ENCODE results near the gene FCHSD2. TPM values are rescaled to one million over a fixed set of nuclear protein-coding genes. Genes with fewer than 3 reads are reported as not detected.
A peak's percentile ranks its signal among the peaks of the same experiment; 100 is the strongest.

Gene FCHSD2
- polyA plus RNA-seq, 3 donors: 14.5 to 43.5 (median 16.6) TPM

- Histone ChIP-seq H4K20me1 (ENCODE audit: insufficient read depth, low read length) (no peaks in the 10 kb centered on the region), H3K36me3 (replicated peaks in 1 of 2; ENCODE audit: control insufficient read depth in 1 of 2, insufficient read depth in 2 of 2, low read length in 2 of 2) (peaks cover 7 to 33% of the 10 kb centered on the region in 2 donors), H3K9ac (ENCODE audit: insufficient read depth, low read length, poor library complexity, severe bottlenecking) (no peak overlapping the region), H3K27me3 (ENCODE audit: control insufficient read depth in 2 of 2, insufficient read depth in 2 of 2, low read length in 2 of 2) (no peaks in the 10 kb centered on the region), H3K4me1 (ENCODE audit: control insufficient read depth in 1 of 2, insufficient read depth in 2 of 2, low read length in 2 of 2) (peaks cover 9 to 25% of the 10 kb centered on the region in 2 donors), H3K79me2 (ENCODE audit: insufficient read depth, low read length) (peaks cover 90% of the 10 kb centered on the region), H3K27ac (ENCODE audit: low read depth in 1 of 2, low read length in 2 of 2) (no peak overlapping the region), H3K4me2 (replicated peaks; ENCODE audit: extremely low read depth, low read length, poor library complexity, severe bottlenecking) (no peak overlapping the region), H2AFZ (ENCODE audit: insufficient read depth, low read depth, low read length, poor library complexity, severe bottlenecking) (no peak overlapping the region), H3K9me3 (replicated peaks in 1 of 2; ENCODE audit: control insufficient read depth in 1 of 2, insufficient read depth in 1 of 2, low read length in 2 of 2) (no peaks in the 10 kb centered on the region), H3K4me3 (replicated peaks in 1 of 3; ENCODE audit: low read depth in 2 of 3, low read length in 3 of 3) (no peak overlapping the region)
- intact Hi-C loops (cut with micrococcal nuclease): no loop called here
- Mint-ChIP-seq H3K9me3 (peaks cover 0 to 6% (median 4%) of the 10 kb centered on the region in 7 donors), H3K36me3 (peaks cover 29 to 31% of the 10 kb centered on the region in 2 donors), H3K4me1 (peaks cover 34% of the 10 kb centered on the region), H3K27ac (peak overlapping the region in 2 of 7 donors; percentile 37 to 46), H3K27me3 (ENCODE audit: low read depth in 3 of 3) (no peaks in the 10 kb centered on the region), H3K4me3 (no peak overlapping the region)
- WGBS (ENCODE audit: insufficient coverage): no CpG with 5 or more reads among the region's 1 CpG
- DNase-seq: no peak
- TF ChIP-seq, protein P1, sequence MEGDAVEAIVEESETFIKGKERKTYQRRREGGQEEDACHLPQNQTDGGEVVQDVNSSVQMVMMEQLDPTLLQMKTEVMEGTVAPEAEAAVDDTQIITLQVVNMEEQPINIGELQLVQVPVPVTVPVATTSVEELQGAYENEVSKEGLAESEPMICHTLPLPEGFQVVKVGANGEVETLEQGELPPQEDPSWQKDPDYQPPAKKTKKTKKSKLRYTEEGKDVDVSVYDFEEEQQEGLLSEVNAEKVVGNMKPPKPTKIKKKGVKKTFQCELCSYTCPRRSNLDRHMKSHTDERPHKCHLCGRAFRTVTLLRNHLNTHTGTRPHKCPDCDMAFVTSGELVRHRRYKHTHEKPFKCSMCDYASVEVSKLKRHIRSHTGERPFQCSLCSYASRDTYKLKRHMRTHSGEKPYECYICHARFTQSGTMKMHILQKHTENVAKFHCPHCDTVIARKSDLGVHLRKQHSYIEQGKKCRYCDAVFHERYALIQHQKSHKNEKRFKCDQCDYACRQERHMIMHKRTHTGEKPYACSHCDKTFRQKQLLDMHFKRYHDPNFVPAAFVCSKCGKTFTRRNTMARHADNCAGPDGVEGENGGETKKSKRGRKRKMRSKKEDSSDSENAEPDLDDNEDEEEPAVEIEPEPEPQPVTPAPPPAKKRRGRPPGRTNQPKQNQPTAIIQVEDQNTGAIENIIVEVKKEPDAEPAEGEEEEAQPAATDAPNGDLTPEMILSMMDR (IDR thresholded peaks at IDR 0.05): no peak
These were observed 67.8 kb downstream of the FCHSD2 start for GRCh38 chr11:73074319-73074718.

DNA sequence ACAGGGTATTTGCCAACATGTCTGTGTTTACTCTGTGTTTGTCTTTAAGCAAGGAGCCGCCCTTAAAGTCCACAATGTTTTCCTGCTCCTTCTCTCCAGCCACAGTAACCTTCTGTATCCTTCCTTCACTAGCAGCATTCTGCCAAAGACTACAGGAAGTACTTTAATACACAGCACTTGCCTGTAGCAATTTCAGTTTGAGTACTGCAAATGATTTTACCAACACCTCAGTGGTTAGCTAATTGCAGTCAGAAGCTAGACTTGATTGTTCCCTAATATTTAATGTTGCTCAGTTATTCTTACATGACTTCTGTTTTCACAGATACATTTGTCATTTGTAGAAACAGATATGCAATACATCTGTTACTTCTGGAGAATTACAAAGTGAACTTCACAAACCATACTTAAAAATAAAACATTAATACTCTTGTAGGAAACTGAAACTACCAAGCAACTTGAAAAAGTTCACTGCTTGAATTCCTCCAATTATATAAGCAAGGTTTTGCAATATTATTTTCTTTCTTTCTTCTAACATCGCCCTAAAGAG is 69.1 kb downstream of the FCHSD2 start:
- peaks cover 90% of the 10 kb centered on the region for H3K79me2 ChIP-seq (ENCODE audit: insufficient read depth, low read length)
- TF ChIP-seq, protein P1 (IDR thresholded peaks at IDR 0.05): no peak
- peaks cover 35% of the 10 kb centered on the region for H3K4me1 Mint-ChIP-seq
- H3K27ac Mint-ChIP-seq: peak overlapping the region; percentile 59 to 90 (median 81)
- H3K9me3 ChIP-seq (replicated peaks in 1 of 2; ENCODE audit: control insufficient read depth in 1 of 2, insufficient read depth in 1 of 2, low read length in 2 of 2): no peaks in the 10 kb centered on the region
- peak overlapping the region; percentile 23 for H3K9ac ChIP-seq (ENCODE audit: insufficient read depth, low read length, poor library complexity, severe bottlenecking)
- peaks cover 0 to 6% (median 4%) of the 10 kb centered on the region in 7 donors for H3K9me3 Mint-ChIP-seq
- peak; percentile 29 to 48 (median 29) for DNase-seq
- no peak overlapping the region for H2AFZ ChIP-seq (ENCODE audit: insufficient read depth, low read depth, low read length, poor library complexity, severe bottlenecking)
- H3K36me3 Mint-ChIP-seq: peaks cover 16 to 20% of the 10 kb centered on the region in 2 donors
- no peaks in the 10 kb centered on the region for H4K20me1 ChIP-seq (ENCODE audit: insufficient read depth, low read length)
- peak overlapping the region; percentile 20 to 77 for H3K4me3 Mint-ChIP-seq
- H3K27me3 ChIP-seq (ENCODE audit: control insufficient read depth in 2 of 2, insufficient read depth in 2 of 2, low read length in 2 of 2): no peaks in the 10 kb centered on the region
- peaks cover 4 to 20% of the 10 kb centered on the region in 2 donors for H3K36me3 ChIP-seq (replicated peaks in 1 of 2; ENCODE audit: control insufficient read depth in 1 of 2, insufficient read depth in 2 of 2, low read length in 2 of 2)
- 0% methylated on average over 1 of the region's 2 CpGs for WGBS (ENCODE audit: insufficient coverage)
- peaks cover 9 to 25% of the 10 kb centered on the region in 2 donors for H3K4me1 ChIP-seq (ENCODE audit: control insufficient read depth in 1 of 2, insufficient read depth in 2 of 2, low read length in 2 of 2)
- intact Hi-C loops (cut with micrococcal nuclease): no loop called here
- H3K27me3 Mint-ChIP-seq (ENCODE audit: low read depth in 3 of 3): no peaks in the 10 kb centered on the region
- H3K4me2 ChIP-seq (replicated peaks; ENCODE audit: extremely low read depth, low read length, poor library complexity, severe bottlenecking): peak overlapping the region; percentile 59
- peak overlapping the region in 1 of 2 donors; percentile 70 for H3K27ac ChIP-seq (ENCODE audit: low read depth in 1 of 2, low read length in 2 of 2)
- peak overlapping the region in 2 of 3 experiments; percentile 13 to 33 for H3K4me3 ChIP-seq (replicated peaks in 1 of 3; ENCODE audit: low read depth in 2 of 3, low read length in 3 of 3)

Data from CD14-positive monocyte (primary cell).